Heart right ventricle (tissue), 16 donors: ENCODE measurements around the gene TADA1. TPM values are rescaled to one million over a fixed set of nuclear protein-coding genes. Genes with fewer than 3 reads are reported as not detected.

Experiments
- ATAC-seq, 8 donors: fragments of 200-7000 bp; cut with Tn5 transposase; one replicate each; pipeline ENCODE4 v1.9.1; 2020; ENCODE audit warnings: mild to moderate bottlenecking in 8 of 8, moderate library complexity in 8 of 8, moderate number of reproducible peaks in 1 of 8
- DNase-seq, 2 donors: peaks; one replicate each; pipeline ENCODE4 v3.0.0-alpha.2; 2020
- H3K27ac ChIP-seq, 10 donors: fragments of 200-600 bp; sonication (generic) in 2 of 10; one replicate each; pipeline versions ENCODE4 v1.5.0 to v1.8.0; 2020 to 2022; ENCODE audit warnings: mild to moderate bottlenecking in 3 of 10
- H3K27me3 ChIP-seq, 7 donors: fragments of 200-600 bp; one replicate each; pipeline ENCODE4 v1.8.0; 2021 to 2022; ENCODE audit warnings: mild to moderate bottlenecking in 2 of 7
- H3K36me3 ChIP-seq, 9 donors: fragments of 200-600 bp; sonication (generic) in 1 of 9; one replicate each; pipeline versions ENCODE4 v1.5.0 to v1.8.0; 2020 to 2022; ENCODE audit warnings: mild to moderate bottlenecking in 2 of 9
- H3K4me1 ChIP-seq, 9 donors: fragments of 200-600 bp; sonication (generic) in 1 of 9; one replicate each; pipeline versions ENCODE4 v1.5.0 to v1.8.0; 2020 to 2022; ENCODE audit warnings: mild to moderate bottlenecking in 4 of 9
- H3K4me3 ChIP-seq, 10 donors: fragments of 200-600 bp; sonication (generic) in 2 of 10; one replicate each; pipeline versions ENCODE4 v1.5.0 to v1.8.0; 2020 to 2022; ENCODE audit warnings: mild to moderate bottlenecking in 7 of 10, moderate library complexity in 2 of 10
- H3K9me3 ChIP-seq, 11 donors: fragments of 200-600 bp in 10 of 11; sonication (generic) in 2 of 11; one replicate each; pipeline versions ENCODE4 v1.5.0 to v1.8.0; 2013 to 2022; ENCODE audit warnings: mild to moderate bottlenecking in 2 of 11, control low read depth in 1 of 11, moderate library complexity in 1 of 11
- WGBS, 2 donors: extraction: QIAGEN DNeasy Blood & Tissue Kit; methylation state at CpG; one replicate each; pipeline ENCODE4 v1.1.7; 2013; ENCODE audit warnings: inconsistent platforms in 1 of 2; 5-methylcytosine and 5-hydroxymethylcytosine counted together
- intact Hi-C, 10 donors: fragments of 100-400 bp; cut with DNase I; formaldehyde crosslinking; loops; one replicate each; pipeline versions ENCODE4 v1.11.1 to v1.14.2; 2022
- polyA plus RNA-seq, 2 donors: library from polyadenylated mRNA; stranded (reverse); fragments of 200-250 nt; gene quantifications; one replicate each; pipeline ENCODE4 v1.2.3, GENCODE V29; 2013
- total RNA-seq, 10 donors: library from RNA; stranded (reverse); fragmentation: NEBNext Ultra II Directional in 3 of 10; extraction: Animal tissue kit (Norgen Biotek cat#: 25700) in 3 of 10; gene quantifications; one replicate each; pipeline versions ENCODE4 v1.2.1 to v1.2.4, GENCODE V29; 2021 to 2023
- TF ChIP-seq, protein P1 (sequence below), 9 donors: fragments of 200-600 bp; sonication (generic) in 2 of 9; IDR thresholded peaks; one replicate each; pipeline versions ENCODE4 v1.5.0 to v1.8.0; 2021 to 2022; ENCODE audit warnings: antibody characterized with exemption in 9 of 9, mild to moderate bottlenecking in 5 of 9, moderate library complexity in 1 of 9
- donor health status: Arrhythmogenic right ventricular cardiomyopathy.
- donor health status: ischemic (EF 13 %, LVEDD 7.1; RV severe dilation, severe dysfunction).
- donor health status: healthy with polysubstance abuse.
- donor health status: DM: no; HTN: yes; CAD: no.
- donor health status: DM: no; HTN: no; CAD: no.
- donor health status: ischemic (EF 25% LVEDD 6.9; RV normal size, moderate dysfunction).
- donor health status: ischemic (EF 25% LVEDD 5.7; RV mildly dilated, moderate dysfunction).
- donor health status: healthy.
- donor health status: DM: yes; HTN: yes; CAD: no.
- donor health status: Ischemic cardiomyopathy.
- donor health status: ischemic (EF 35%, LVEDD 5.7; RV mildly dilated, moderate dysfunction).
- donor health status: nonischemic (EF 11% LVEDD 7.7; RV severe dilation, severe dysfunction).
- donor health status: DM: yes; HTN: yes; CAD: no.
- donor health status: PGD.
- donor health status: ischemic (EF 29% LVEDD 5.4; RV normal size, mild dysfunction).
- donor health status: nonischemic (EF 23%, LVEDD 6.1; RV moderate dilation, normal function).

Gene TADA1
- total and polyA plus RNA-seq, 12 donors: 6.0 to 12.8 (median 8.9) TPM

DNA sequence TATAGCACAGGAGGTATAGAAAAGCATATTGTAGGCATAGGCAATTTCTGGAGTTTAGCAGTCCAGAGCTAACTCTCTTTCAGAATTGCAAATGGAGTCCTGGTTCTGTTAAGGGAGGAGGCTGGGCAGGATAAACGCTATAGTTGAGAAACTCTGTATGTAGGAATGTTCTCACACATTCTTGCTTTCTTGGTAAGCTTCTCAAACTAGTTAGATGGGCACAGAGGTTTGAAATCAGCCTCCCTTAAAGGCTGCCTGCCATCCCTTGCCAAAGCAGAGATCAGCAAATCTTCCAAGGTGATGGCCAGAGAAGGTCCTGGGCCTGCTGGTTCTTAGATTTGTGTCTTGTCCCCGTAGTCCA lies 42.9 kb upstream of the TADA1 start:
- no peak overlapping the region for H3K27ac ChIP-seq

GRCh38 chr1:166918088-166918955 lies 42.3 kb upstream of the TADA1 start:
- no peak overlapping the region for H3K4me3 ChIP-seq
- H3K27me3 ChIP-seq: peaks cover 0 to 50% (median 29%) of the 10 kb centered on the region in 7 donors
- ATAC-seq (peak in 1 of 8 donors; percentile 44), DNase-seq (no peak)
- H3K36me3 ChIP-seq: no peaks in the 10 kb centered on the region
- TF ChIP-seq, protein P1, sequence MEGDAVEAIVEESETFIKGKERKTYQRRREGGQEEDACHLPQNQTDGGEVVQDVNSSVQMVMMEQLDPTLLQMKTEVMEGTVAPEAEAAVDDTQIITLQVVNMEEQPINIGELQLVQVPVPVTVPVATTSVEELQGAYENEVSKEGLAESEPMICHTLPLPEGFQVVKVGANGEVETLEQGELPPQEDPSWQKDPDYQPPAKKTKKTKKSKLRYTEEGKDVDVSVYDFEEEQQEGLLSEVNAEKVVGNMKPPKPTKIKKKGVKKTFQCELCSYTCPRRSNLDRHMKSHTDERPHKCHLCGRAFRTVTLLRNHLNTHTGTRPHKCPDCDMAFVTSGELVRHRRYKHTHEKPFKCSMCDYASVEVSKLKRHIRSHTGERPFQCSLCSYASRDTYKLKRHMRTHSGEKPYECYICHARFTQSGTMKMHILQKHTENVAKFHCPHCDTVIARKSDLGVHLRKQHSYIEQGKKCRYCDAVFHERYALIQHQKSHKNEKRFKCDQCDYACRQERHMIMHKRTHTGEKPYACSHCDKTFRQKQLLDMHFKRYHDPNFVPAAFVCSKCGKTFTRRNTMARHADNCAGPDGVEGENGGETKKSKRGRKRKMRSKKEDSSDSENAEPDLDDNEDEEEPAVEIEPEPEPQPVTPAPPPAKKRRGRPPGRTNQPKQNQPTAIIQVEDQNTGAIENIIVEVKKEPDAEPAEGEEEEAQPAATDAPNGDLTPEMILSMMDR (IDR thresholded peaks at IDR 0.05): no peak
- 62 to 66% methylated on average over 6 of the region's 6 CpGs for WGBS, 2 donors
- intact Hi-C loops: loop anchor here in 1 of 10 donors (10.0 kb wide), 1 partner anchor 56 kb away; the partner anchor contains the start of gene ILDR2
- H3K27ac ChIP-seq: peak overlapping the region in 1 of 10 donors; percentile 25
- H3K4me1 ChIP-seq: peaks cover 0 to 20% (median 6%) of the 10 kb centered on the region in 9 donors
- H3K9me3 ChIP-seq: no peaks in the 10 kb centered on the region

More for the DNA sequence above, 42.9 kb upstream of the TADA1 start:
- DNase-seq (no peak), ATAC-seq (no peak)
- TF ChIP-seq, protein P1 (IDR thresholded peaks at IDR 0.05): no peak
- 81 to 85% methylated on average over 2 of the region's 2 CpGs for WGBS, 2 donors
- Histone ChIP-seq H3K4me3 (no peak overlapping the region), H3K9me3 (no peaks in the 10 kb centered on the region), H3K4me1 (peaks cover 0 to 20% (median 6%) of the 10 kb centered on the region in 9 donors), H3K36me3 (no peaks in the 10 kb centered on the region), H3K27me3 (peaks cover 0 to 50% (median 29%) of the 10 kb centered on the region in 7 donors)
- intact Hi-C loops: loop anchor here in 1 of 10 donors (10.0 kb wide), 1 partner anchor 56 kb away; the partner anchor contains the start of gene ILDR2

DNA sequence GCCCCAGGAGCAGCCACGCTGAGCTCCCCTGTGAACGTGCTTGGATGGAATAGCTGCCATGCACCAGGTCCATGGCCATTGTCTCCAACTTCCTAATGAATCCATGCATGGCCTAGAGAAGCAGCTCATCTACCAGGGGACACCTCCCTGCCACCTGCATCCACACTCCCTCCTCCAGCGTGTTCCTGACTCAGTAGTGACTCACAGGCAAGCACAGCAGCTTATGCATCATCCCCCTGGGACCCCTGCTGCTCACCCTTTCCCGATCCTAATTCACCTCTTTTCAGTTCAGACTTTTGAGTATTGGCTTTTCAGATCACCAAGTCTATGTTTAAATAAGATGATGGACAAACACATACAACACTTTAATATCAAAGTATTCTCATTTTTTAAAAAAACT lies 39.9 kb upstream of the TADA1 start:
- Histone ChIP-seq H3K9me3 (peaks cover 0 to 12% (median 0%) of the 10 kb centered on the region in 11 donors), H3K4me1 (peaks cover 0 to 17% (median 6%) of the 10 kb centered on the region in 9 donors), H3K36me3 (no peaks in the 10 kb centered on the region), H3K4me3 (no peak overlapping the region), H3K27me3 (peaks cover 0 to 33% (median 17%) of the 10 kb centered on the region in 7 donors), H3K27ac (no peak overlapping the region)
- no peak for ATAC-seq
- WGBS, 2 donors: 82 to 85% methylated on average over 4 of the region's 4 CpGs
- DNase-seq: no peak
- TF ChIP-seq, protein P1 (IDR thresholded peaks at IDR 0.05): no peak
- intact Hi-C loops: loop anchor here in 1 of 10 donors (10.0 kb wide), 1 partner anchor 59 kb away; the partner anchor contains the start of gene ILDR2

DNA sequence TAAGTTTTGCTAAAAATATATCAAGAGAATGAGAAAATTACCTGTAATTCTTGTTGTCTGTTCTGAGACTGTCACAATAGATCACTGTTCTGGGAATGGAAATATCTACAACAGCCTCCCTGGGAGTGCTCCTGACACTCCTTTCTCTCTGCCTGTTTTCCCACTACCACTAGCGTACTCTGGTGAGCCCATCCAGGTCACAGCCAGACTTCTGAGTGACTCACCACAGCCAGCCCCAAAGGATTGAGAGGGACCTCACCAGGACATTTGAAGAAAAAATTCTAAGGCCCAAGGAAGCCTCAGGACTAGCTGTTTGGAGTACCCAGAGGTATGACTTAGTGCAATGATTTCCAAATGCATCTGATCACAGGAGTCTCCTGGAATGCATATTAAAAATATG lies 39.0 kb upstream of the TADA1 start:
- 90 to 92% methylated on average over 1 of the region's 1 CpG for WGBS, 2 donors

More for the DNA sequence above, 39.0 kb upstream of the TADA1 start:
- ATAC-seq: no peak
- TF ChIP-seq, protein P1 (IDR thresholded peaks at IDR 0.05): no peak
- intact Hi-C loops: loop anchor here in 1 of 10 donors (10.0 kb wide), 1 partner anchor 60 kb away; the partner anchor contains the start of gene ILDR2
- Histone ChIP-seq H3K27me3 (peaks cover 0 to 24% (median 8%) of the 10 kb centered on the region in 7 donors), H3K9me3 (peaks cover 0 to 13% (median 0%) of the 10 kb centered on the region in 11 donors), H3K27ac (no peak overlapping the region), H3K4me3 (no peak overlapping the region), H3K36me3 (no peaks in the 10 kb centered on the region), H3K4me1 (peaks cover 0 to 10% (median 0%) of the 10 kb centered on the region in 9 donors)
- DNase-seq: no peak
